ENCODE results near the gene GIT1. TPM values are rescaled to one million over a fixed set of nuclear protein-coding genes. Genes with fewer than 3 reads are reported as not detected.

Gene GIT1
- total and polyA plus RNA-seq, 8 donors = 38.7 to 57.3 (median 40.7) TPM

GRCh38 chr17:29566473-29567303, 22.8 kb downstream of the GIT1 start, which contains the start of gene ABHD15:
Gene ABHD15 (minus strand): TSS chr17:29567037. CDS start chr17:29566966, 71 bp downstream.
- no peak for TF ChIP-seq CTCF (IDR thresholded peaks at IDR 0.05)
- intact Hi-C loops (cut with DNase I) = no loop called here
- peak; percentile 64 for ATAC-seq
- Histone ChIP-seq H3K27ac (peak within 1 kb of the TSS; percentile 81 to 87), H3K4me3 (peak within 1 kb of the TSS; percentile 58 to 72), H3K27me3 (peaks cover 0 to 11% of the 10 kb centered on the region in 2 donors), H3K9me3 (no peaks in the 10 kb centered on the region), H3K36me3 (peaks cover 0 to 5% of the 10 kb centered on the region in 2 donors), H3K4me1 (peaks cover 7 to 65% of the 10 kb centered on the region in 2 donors)
- DNase-seq = peak; percentile 47 to 93 (median 72)

- Histone ChIP-seq H3K27ac (peak overlapping the region; percentile 81 to 87), H3K27me3 (peaks cover 0 to 11% of the 10 kb centered on the region in 2 donors), H3K4me3 (peak overlapping the region; percentile 58 to 72), H3K36me3 (peaks cover 0 to 5% of the 10 kb centered on the region in 2 donors), H3K4me1 (peaks cover 7 to 72% of the 10 kb centered on the region in 2 donors), H3K9me3 (no peaks in the 10 kb centered on the region)
- intact Hi-C loops (cut with DNase I) = no loop called here
- DNase-seq = peak in 1 of 4 donors; percentile 93
- TF ChIP-seq CTCF (IDR thresholded peaks at IDR 0.05) = no peak
- peak; percentile 12 for ATAC-seq
These were observed 23.6 kb downstream of the GIT1 start for GRCh38 chr17:29565643-29566472.

- H3K36me3 ChIP-seq = peaks cover 0 to 5% of the 10 kb centered on the region in 2 donors
- H3K9me3 ChIP-seq = no peaks in the 10 kb centered on the region
- intact Hi-C loops (cut with DNase I) = no loop called here
- DNase-seq = no peak
- no peak overlapping the region for H3K27ac ChIP-seq
- no peak for ATAC-seq
- H3K4me1 ChIP-seq = peaks cover 3 to 63% of the 10 kb centered on the region in 2 donors
- no peak overlapping the region for H3K4me3 ChIP-seq
- H3K27me3 ChIP-seq = peaks cover 0 to 11% of the 10 kb centered on the region in 2 donors
- TF ChIP-seq CTCF (IDR thresholded peaks at IDR 0.05) = no peak
These were observed 25.6 kb downstream of the GIT1 start for GRCh38 chr17:29563816-29564215.

- peaks cover 3 to 59% of the 10 kb centered on the region in 2 donors for H3K4me1 ChIP-seq
- no peaks in the 10 kb centered on the region for H3K9me3 ChIP-seq
- peaks cover 0 to 5% of the 10 kb centered on the region in 2 donors for H3K36me3 ChIP-seq
- no peak overlapping the region for H3K4me3 ChIP-seq
- DNase-seq (no peak), ATAC-seq (no peak)
- peaks cover 0 to 11% of the 10 kb centered on the region in 2 donors for H3K27me3 ChIP-seq
- intact Hi-C loops (cut with DNase I) = no loop called here
- H3K27ac ChIP-seq = peak overlapping the region in 1 of 2 donors; percentile 10
- no peak for TF ChIP-seq CTCF (IDR thresholded peaks at IDR 0.05)
These were observed 26.8 kb downstream of the GIT1 start for GRCh38 chr17:29562615-29563014.
